ENCODE data around the gene STOM. TPM values are rescaled to one million over a fixed set of nuclear protein-coding genes. Genes with fewer than 3 reads are reported as not detected.

Gene STOM
- total RNA-seq, 4 donors from 2014 or later = 293 to 539 (median 457) TPM

DNA sequence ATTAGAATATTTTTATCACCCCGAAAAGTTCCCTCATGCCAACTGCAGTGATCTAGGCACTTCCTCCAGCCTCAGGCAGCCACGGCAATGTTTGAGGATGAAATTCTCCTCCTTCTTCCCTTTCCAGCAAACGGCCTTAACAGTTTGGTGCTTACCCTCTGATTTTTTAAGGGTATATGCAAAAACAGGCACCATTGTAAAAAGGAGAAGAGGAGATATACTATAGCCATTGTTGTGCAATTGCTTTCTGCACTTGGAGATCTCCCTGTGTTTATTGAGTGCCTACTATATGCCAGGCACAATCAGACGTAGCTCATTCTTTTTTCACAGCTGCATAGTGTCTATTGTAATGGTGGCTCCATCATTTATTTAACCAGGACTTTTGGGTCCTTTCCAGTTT, 72.7 kb downstream of the STOM start:
- H3K27ac ChIP-seq = peak overlapping the region; percentile 94 to 97 (median 96)
- H3K4me3 ChIP-seq = no peak overlapping the region
- H3K9me3 ChIP-seq = no peaks in the 10 kb centered on the region
- H3K27me3 ChIP-seq = no peaks in the 10 kb centered on the region
- no peak for ATAC-seq
- H3K36me3 ChIP-seq = peaks cover 0 to 8% of the 10 kb centered on the region in 2 donors
- H3K4me1 ChIP-seq = peaks cover 37 to 96% (median 81%) of the 10 kb centered on the region in 3 donors
- 10 to 23% methylated on average over 4 of the region's 4 CpGs for WGBS, 2 donors (ENCODE audit: low coverage in 1 of 2)
- no peak for TF ChIP-seq POLR2AphosphoS5 (IDR thresholded peaks at IDR 0.05)
- TF ChIP-seq, protein P1, sequence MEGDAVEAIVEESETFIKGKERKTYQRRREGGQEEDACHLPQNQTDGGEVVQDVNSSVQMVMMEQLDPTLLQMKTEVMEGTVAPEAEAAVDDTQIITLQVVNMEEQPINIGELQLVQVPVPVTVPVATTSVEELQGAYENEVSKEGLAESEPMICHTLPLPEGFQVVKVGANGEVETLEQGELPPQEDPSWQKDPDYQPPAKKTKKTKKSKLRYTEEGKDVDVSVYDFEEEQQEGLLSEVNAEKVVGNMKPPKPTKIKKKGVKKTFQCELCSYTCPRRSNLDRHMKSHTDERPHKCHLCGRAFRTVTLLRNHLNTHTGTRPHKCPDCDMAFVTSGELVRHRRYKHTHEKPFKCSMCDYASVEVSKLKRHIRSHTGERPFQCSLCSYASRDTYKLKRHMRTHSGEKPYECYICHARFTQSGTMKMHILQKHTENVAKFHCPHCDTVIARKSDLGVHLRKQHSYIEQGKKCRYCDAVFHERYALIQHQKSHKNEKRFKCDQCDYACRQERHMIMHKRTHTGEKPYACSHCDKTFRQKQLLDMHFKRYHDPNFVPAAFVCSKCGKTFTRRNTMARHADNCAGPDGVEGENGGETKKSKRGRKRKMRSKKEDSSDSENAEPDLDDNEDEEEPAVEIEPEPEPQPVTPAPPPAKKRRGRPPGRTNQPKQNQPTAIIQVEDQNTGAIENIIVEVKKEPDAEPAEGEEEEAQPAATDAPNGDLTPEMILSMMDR (IDR thresholded peaks at IDR 0.05) = no peak
- no peak for TF ChIP-seq EP300 (IDR thresholded peaks at IDR 0.05)
- no peak for TF ChIP-seq POLR2A (IDR thresholded peaks at IDR 0.05)

GRCh38 chr9:121296213-121297127, 73.6 kb downstream of the STOM start:
- Histone ChIP-seq H3K4me1 (peaks cover 39 to 96% (median 79%) of the 10 kb centered on the region in 3 donors), H3K27me3 (no peaks in the 10 kb centered on the region), H3K4me3 (no peak overlapping the region), H3K36me3 (no peaks in the 10 kb centered on the region), H3K9me3 (no peaks in the 10 kb centered on the region), H3K27ac (peak overlapping the region; percentile 94 to 97 (median 96))
- WGBS, 2 donors (ENCODE audit: low coverage in 1 of 2) = 78 to 92% methylated on average over 2 of the region's 7 CpGs
- no peak for TF ChIP-seq EP300 (IDR thresholded peaks at IDR 0.05)
- TF ChIP-seq POLR2AphosphoS5 (IDR thresholded peaks at IDR 0.05) = no peak
- no peak for TF ChIP-seq POLR2A (IDR thresholded peaks at IDR 0.05)
- TF ChIP-seq, protein P1 (IDR thresholded peaks at IDR 0.05) = no peak
- ATAC-seq = no peak

DNA sequence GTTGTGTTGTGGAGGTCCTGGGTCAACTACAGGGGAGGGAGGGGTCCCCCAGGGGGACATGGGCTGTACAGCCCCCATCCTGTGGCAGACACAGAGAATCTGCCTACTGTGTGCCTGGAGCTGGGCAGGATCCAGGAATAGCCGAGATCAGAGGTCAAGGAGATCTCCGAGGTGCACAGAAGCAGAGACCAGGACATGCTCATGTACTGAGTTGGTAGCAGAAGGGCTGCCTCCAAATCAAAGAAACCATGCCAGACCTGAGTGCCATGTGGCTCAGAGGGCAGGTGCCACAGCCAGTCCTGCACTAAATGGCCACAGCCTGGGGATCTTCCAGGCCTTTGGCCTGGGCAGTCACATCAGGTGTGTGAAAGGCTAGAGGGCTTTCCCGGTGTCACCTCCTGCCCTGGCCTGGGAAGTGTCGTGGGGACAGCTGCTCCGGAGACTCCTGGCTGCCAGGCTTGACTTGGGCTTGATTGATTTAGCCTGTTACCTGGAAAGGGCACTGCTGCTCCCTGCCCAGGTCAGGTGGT, 74.3 kb downstream of the STOM start:
- ATAC-seq = no peak
- Histone ChIP-seq H3K4me3 (no peak overlapping the region), H3K4me1 (peaks cover 39 to 96% (median 75%) of the 10 kb centered on the region in 3 donors), H3K36me3 (no peaks in the 10 kb centered on the region), H3K9me3 (no peaks in the 10 kb centered on the region), H3K27ac (peak overlapping the region; percentile 94 to 97 (median 96)), H3K27me3 (no peaks in the 10 kb centered on the region)
- TF ChIP-seq POLR2A (IDR thresholded peaks at IDR 0.05) (no peak), POLR2AphosphoS5 (IDR thresholded peaks at IDR 0.05) (no peak), EP300 (IDR thresholded peaks at IDR 0.05) (no peak)
- TF ChIP-seq, protein P1 (IDR thresholded peaks at IDR 0.05) = no peak
- 0% methylated on average over 2 of the region's 5 CpGs; no CpG with 5 or more reads in 1 of the 2 donors for WGBS, 2 donors (ENCODE audit: low coverage in 1 of 2)

GRCh38 chr9:121294866-121295661, 75.0 kb downstream of the STOM start:
- Histone ChIP-seq H3K4me1 (peaks cover 40 to 96% (median 74%) of the 10 kb centered on the region in 3 donors), H3K27ac (peak overlapping the region; percentile 94 to 97 (median 96)), H3K27me3 (no peaks in the 10 kb centered on the region), H3K4me3 (peak overlapping the region; percentile 11 to 38), H3K36me3 (no peaks in the 10 kb centered on the region), H3K9me3 (no peaks in the 10 kb centered on the region)
- TF ChIP-seq EP300 (IDR thresholded peaks at IDR 0.05) (no peak), POLR2AphosphoS5 (IDR thresholded peaks at IDR 0.05) (peak; percentile 88)
- peak; percentile 77 for ATAC-seq
- WGBS, 2 donors (ENCODE audit: low coverage in 1 of 2) = 23 to 27% methylated on average over 3 to 7 of the region's 13 CpGs

Data from gastroesophageal sphincter (tissue), 4 donors.